NCI-H345 treated with DMSO at 0.1 percent for 48 hours (cell line): ENCODE results near the gene EDDM13.
"Not testable (repeated sequence)": the region's sequence is repeated elsewhere in the genome, so short reads cannot be mapped to it uniquely, and the experiment has no call there.

Source experiments
- DNase-seq: peaks from one replicate; lab custom pipeline; 2025; ENCODE audit not compliant: unreplicated experiment; lab: John Stamatoyannopoulos, UW

The EDDM13 gene

DNA sequence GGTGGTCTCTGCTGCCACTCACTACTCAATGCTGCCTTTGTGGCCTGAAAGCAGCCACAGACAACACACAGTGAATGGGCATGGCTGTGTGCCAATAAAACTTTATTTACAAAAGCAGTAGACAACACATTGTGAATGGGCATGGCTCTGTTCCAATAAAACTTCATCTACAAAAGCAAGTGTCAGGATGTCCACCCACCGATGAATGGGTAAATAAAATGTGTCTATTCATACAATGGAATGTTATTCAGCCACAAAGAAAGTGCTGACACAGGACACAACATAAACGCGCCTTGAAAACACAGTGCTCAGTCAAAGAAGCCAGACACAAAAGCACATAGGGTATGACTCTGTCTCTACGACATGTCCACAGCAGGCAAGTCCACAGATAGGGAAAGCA, 22.0 kb downstream of the EDDM13 start:
- DNase-seq = peak; percentile 85

DNA sequence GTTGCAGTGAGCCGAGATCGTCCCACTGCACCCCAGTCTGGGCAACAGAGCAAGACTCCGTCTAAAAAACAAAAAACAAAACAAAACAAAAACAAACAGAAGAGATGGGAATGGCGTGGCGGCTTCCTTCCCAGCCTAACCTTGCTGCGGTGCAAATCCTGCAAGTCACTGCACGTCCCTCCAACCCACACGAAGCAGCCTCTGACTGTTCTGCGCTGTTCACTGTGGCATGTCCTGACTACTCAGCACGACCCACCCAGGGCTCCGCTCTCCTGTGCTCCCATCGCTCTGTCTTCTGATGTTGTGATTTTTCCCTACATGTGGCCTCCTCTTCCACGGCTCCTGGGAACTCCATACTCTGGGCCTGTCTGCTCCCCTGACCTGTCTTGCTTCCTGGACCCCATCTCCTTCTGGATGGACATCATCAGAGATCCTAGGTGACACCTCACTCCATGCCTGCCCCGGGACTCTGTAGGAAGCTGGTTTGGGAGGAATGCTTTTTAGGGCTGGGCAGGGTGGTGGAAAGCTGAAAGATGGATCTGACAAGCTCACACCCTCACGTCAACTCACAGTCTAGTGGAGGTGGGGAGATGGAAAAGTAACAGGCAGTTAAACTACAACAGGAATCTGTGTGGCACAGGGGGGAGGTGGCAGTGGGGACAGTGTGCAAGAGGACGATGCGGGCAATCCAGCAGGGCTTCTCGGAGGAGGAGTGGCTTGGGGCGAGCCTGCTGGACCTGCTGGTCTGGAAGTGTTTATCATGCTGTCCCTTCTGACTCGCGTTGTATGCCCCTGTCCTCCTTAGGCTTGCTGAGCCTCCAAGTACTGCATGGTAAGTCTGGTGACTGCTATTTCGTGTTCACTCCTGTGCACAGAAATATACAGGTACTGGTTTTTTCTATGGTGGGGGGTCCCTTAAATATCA, 23.2 kb downstream of the EDDM13 start:
- DNase-seq = no peak

DNA sequence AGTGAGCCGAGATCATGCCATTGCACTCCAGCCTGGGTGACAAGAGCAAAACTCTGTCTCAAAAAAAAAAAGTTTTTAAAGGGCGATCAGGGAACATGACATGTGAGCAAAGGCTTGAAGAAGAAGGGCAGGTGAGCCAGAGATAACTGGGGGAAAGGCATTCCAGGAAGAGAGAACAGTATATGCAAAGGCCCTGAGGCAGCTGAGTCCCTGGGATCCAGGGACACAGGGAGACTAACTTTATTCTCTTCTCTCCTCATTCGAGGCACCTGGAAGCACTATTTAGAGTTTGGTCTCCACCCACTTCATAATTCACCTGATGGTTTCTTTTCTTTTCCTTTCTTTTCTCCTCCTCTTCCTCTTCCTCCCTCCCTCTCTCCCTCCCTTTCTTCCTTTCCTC, 24.5 kb downstream of the EDDM13 start:
- DNase-seq = no peak

DNA sequence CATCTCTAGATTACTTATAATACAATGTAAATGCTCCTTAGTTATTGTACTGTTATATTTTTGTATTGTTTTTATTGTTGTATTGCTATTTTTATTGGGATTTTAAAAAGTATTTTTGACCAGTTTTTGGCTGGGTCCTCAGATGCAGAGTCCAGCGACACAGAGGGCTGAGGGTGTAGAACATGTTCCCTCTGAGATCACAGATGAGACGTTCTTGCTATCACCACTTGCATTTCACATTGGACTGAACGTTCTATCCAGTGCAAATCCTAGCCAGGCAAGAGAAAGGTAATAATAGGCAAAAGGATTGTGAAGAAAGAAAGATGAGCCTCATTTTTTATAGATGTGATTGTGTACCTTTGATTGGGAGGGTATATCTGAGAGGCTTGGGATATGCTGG, 27.1 kb downstream of the EDDM13 start:
- DNase-seq = no peak

DNA sequence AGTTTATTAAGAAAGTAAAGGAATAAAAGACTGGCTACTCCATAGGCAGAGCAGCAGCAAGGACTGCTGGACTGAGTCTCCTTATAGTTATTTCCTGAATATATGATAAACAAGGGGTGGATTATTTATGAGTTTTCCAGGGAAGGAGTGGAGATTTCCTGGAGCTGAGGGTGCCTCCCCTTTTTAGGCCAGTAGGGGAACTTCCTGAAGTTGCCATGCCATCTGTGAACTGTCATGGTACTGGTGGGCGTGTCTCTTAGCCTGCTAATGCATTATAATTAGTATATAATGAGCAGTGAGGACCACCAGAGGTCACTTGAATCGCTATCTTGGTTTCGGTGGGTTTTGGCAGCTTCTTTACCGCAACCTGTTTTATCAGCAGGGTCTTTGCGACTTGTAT, 28.6 kb downstream of the EDDM13 start:
- DNase-seq = no peak

DNA sequence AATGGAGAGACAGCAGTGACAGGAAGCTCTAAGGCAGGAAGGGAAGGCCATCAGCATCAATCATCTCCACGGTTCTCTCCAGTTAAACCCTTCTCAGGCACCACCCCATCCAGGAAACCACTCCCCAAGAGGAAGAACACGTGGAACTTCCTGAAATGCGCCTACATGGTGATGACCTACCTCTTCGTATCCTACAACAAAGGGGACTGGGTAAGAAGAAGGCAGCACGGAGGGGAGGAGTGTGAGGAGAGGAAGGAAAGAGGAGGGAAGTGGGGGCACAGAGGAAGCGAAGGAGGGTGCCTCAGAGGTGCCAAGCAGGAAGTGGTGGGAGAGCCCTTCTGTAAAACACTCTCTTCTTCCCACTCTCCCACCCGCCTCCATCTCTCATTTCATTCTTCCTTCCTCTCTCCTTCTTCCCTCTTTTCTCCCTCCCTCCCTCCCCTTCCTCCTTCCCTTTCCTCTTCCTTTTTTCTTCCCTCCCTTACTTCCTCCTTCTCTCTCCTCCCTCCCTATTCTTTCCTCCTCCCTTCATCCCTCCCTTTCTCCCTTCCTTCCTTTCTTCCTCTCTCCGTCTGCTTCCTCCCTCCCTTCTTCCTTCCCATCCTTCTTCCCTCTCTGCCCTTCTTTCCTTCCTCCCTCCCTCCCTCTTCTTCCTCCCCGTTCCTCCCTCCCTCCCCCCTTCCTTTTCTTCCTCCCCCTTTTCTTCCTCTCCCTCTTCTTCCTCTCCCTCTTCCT, 29.5 kb downstream of the EDDM13 start:
- DNase-seq = no peak

DNA sequence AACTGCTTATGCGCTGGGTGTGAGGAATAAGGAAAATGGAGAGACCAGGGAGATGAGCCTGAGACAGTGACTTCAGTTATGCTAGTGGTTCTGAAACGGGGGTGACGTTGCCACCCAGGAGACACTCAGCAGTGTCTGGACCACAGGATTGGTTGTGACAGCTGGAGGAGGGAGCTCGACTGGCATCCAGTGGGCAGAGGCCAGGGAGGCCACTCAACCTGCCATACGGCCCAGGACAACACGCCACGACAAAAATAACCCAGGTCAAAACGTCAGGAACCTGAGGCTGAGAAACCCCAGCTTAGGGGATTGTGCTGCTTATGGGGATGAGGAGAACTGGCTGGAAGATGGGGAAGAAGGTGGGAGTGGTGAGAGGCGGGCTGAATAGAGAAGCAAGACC, 31.7 kb downstream of the EDDM13 start:
- DNase-seq = no peak

DNA sequence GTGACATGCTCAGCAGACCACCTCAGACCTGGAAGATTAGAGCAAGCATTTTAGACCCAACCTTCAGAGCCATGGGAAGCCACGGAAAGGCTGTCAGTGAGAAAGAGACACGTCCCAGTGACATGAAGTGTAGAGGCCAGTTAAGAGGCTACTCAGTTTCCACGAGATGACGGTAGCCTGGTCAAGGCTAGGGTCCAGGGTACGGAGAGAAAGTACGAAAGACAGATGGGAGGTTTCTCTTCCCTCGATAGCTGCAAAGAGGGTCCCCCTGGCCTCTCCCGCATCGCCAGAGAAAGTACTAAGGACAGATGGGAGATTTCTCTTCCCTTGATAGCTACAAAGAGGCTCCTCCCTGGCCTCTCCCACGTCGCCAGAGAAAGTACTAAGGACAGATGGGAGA, 33.5 kb downstream of the EDDM13 start:
- no peak for DNase-seq

DNA sequence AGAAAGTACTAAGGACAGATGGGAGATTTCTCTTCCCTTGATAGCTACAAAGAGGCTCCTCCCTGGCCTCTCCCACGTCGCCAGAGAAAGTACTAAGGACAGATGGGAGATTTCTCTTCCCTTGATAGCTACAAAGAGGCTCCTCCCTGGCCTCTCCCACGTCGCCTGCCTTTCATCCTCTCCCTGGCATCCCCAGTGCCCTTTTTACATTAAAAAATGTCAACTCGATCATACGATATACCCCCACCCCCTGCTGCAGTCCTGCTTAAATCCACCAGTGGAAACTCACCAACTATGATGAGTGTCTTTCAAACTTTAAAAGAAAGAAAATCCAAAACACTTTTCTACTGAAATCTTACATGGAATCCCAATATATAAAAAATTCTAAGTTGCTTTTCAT, 34.5 kb downstream of the EDDM13 start:
- not testable (repeated sequence) for DNase-seq

DNA sequence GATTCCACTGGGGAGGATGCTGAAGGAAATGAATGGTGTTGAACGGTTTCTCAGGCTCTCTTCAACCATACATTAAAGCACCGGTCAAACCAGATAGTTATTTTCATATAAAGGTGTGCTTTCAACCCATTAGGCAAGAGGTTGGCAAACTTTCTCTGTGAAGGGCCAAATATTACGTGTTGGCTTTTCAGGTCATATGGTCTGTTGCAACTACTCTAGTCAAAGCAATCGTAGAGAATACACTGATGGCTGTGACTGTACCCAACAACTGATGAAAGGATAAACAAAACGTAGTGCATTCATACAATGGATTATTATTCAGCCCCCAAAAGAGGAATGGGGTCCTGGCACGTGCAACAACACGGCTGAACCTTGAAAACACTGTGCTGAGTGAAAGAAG, 36.2 kb downstream of the EDDM13 start:
- DNase-seq = no peak

DNA sequence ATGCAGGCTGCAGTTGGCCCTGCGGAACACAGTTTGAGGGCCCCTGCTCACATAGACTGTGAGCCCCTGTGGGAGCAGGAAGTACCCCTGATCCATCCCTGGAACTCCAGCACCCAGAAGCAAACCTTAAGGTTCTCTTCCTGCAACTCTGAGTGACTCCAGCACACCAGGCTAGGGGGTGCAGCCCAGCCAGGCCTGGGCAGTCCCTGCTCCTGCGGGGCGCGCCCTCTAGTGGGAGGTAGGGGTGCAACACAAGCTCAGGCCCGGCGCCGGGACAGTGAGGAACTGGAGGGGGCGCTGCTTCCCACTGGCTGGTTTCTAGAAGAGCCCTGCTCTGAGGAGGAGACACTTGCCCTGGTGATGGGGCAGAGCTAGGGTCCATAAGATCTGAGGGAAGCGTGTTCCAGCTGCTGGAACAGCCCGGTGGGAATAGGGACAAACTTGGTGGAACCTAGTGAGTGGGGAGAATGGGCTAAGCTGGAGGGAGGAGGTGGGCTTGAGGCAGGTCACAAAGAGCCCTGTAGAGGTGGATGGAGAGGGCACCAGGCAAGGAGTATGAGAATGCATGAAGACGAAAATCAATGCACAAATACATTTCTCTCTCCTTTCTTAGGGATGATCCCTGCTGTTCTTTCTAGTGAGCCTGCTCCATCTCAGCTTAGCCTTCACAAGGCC, 37.1 kb downstream of the EDDM13 start:
- peak; percentile 3 for DNase-seq

DNA sequence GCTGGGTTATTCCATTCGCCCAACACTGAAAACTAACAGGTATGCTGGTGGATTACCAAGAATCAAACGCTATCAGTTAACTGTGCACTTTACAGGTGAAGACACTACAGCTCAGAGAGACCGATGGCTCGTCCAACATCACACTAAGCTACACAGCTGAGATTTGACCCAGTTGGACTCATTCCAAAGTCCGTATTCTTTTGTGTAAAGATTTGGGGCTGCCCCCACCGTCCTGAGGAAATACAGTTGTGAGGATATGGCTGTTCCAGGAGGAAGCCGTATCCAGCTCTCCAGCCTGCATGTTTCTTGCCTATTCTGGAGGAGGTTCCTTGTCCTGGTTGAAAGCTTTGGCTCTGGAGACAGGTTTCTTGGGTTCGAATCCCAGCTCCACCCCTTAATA, 37.9 kb downstream of the EDDM13 start:
- DNase-seq = no peak

DNA sequence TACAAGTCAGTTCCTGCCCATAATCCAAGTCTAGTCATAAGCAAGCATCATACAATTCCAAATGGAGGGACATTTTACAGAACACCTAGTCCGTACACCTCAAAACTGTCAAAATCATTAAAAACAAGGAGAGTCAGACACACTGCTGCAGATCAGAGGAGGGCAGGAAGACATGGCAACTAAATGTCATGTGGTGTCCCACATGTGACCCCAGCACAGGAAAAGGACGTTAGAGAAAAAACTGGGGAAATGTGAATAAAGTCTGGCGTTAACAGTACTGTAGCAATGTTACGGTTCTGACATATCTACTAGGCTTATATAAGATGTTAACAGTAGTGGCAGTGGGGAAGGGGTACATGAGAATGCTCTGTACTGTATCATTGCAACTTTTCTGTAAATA, 39.8 kb downstream of the EDDM13 start:
- DNase-seq = no peak

DNA sequence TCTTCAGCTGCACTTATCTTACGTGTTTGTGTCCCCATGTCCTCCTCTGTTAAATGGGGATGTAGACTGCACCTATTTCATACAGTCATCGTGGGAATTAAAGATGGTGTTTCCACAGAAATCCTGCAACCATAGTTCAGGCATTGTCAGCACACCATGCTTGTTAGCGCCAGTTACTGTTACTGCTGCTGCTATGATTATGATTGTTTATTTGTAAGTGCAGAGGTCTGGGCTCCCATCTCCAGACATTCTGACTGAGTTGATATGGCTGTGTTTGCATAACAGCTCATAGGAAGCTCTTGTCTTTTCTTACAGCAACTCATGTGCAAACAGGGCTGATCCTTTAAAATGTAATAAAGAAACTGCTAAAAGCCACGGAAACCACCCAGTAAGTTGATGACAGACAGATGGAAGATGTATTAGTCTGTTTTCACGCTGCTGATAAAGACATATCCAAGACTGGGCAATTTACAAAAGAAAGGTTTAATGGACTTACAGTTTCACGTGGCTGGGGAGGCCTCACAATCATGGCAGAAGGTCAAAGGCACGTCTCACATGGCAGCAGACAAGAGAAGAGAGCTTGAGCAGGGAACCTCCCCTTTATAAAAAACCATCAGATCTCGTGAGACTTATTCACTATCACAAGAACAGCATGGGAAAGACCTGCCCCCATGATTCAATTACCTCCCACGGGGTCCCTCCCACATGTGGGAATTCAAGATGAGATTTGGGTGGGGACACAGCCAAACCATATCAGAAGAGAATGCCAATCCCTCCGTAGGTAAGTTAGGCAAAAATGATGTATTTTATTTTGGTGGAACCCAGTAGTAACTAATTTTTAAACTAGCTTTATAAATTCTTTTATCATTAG, 40.5 kb downstream of the EDDM13 start:
- no peak for DNase-seq

DNA sequence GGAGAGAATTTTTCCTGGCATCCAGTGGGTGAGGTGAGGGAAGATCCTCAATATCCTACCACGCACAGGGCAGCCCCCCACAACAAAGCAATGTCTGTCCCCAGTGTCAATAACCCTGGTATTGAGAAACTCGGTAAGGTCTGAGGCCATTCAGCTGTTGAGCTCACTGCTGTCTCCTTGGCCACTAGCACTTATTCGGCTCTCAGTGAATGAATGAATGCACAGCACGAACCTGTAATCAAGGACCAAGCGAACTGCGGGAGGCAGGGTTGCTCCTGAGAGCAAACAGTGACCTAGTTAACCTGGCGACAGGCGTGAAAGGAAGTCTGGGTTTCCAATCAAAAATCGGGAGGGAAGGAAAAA, 41.5 kb downstream of the EDDM13 start:
- no peak for DNase-seq

DNA sequence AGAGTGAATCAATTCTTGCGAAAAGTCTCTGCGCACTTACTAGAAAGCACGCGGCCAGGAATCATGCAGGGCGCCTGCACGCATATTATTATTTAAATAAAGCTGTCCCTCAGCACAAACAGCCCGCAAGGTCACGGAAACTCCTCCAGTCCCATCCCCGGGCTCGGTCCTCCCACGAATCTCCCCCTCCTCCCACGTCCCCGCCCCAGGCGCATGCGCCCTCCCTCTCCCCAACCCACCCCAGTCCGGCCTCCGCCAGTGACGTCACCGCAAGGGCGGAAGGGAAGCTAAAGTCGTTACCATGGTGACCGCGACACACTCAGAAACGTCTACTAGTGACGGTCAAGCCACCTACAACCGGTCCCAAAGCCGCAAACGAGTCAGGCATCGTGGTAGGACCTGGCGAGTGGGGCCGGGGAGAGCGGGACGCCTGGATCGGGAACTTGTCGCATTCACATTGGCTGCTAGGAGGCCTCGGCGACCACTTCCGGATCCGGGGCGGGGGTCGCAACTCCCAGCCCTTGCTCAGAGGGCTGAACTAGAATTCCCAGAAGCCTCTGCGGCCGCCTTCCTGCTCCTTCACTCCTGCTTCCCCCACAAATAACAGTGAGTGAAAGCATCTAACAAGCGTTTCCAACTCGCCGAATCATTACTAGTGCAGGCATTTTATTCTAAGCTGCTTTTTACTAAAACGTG, 42.0 kb downstream of the EDDM13 start, which contains the start of gene ZSCAN5A:
Gene ZSCAN5A (minus strand): TSS at position 459 of the 696 bp plus-strand sequence. CDS start 89,793 bp downstream, outside the sequence.
- DNase-seq = peak; percentile 82

DNA sequence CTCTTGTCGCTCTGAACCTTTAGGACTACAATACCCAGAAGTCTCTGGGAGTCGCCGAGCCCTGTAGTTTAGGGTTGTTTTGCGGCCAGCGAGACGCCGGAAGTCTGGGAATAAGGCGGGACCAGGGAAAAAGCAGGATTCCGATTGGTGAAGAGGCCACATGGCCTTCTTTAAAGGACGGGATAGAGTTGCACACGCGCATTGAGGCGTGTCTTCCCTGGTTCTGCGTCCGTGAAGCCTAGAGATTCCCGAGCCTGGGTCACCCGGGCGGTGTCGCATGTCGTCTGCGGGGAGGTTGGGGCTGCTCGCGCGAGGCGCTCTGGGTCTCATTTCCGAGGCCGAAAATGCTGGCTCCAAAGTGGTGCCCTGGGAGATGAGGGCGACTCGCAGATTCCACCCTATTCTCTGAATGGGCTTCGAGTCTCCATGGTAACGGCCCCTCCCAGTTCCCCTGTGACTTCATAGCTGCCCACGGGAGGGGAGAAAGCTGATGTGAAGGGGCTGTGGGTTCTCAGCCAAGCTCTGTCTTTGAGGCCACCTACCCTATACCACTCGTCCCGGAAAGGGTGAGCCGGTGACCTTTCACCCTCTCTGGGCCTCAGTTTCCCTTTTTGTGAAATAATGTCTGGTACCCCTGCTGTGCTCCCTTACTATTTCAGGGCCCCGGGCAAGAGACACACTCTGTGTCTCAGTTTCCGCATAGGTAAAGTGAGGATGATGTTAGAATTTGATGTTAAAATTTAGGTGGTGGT, 42.7 kb downstream of the EDDM13 start:
- peak; percentile 90 for DNase-seq

DNA sequence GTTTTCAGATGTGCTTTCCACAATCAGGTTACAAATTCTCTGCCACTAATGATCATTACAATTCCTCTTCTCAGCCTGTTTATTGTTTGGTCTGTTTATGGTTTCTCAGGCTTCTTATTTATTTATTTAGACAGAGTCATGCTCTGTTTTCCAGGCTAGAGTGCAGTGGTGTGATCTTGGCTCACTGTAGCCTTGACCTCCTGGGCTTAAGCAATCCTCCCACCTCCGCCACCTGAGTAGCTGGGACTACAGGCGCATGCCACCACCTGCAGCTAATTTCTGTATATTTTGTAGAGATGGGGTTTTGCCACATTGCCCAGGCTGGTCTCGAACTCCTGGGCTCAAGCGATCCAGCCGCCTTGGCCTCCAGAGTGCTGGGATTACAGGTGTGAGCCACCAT, 44.2 kb downstream of the EDDM13 start:
- DNase-seq = no peak

DNA sequence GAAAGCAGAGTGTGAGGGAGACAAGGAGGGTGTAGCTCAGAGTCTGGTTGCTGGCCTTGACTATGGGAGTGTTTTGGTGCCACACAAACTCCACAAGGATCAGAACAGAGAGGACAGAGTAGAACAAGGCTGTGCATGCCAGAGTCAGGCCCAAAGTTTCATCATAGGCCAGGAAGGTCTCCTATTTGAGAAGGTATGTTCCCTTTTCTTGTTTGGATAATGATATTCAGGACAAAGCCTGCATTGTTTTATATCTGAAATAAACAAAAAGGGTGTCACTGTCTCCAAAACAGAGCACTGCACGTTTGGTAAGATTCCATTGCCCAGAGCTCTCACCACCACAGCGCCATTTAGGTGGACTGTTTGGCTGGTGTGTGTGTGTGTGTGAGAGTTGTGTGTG, 45.2 kb downstream of the EDDM13 start:
- DNase-seq = no peak
